BJ (cell line): ENCODE measurements around the gene SEC61A1. TPM values are rescaled to one million over a fixed set of nuclear protein-coding genes. Genes with fewer than 3 reads are reported as not detected.

Source experiments
- CTCF ChIA-PET: fragments of 350-600 bp; formaldehyde crosslinking; extraction: SDS; loops from one replicate; lab custom pipeline; 2021; ENCODE audit warnings: antibody characterized with exemption, inconsistent platforms; lab: Yijun Ruan, JAX
- POLR2A ChIA-PET: fragments of 300-600 bp; sonication (Branson Sonifier 250); formaldehyde crosslinking; extraction: SDS; loops from one replicate; lab custom pipeline; 2021; ENCODE audit warnings: antibody characterized with exemption; lab: Charles Lee
- DNase-seq: peaks from one replicate; pipeline ENCODE4 v3.0.0-alpha.2; 2011; ENCODE audit warnings: low read depth
- H3K27me3 ChIP-seq: 2 replicates; pipeline ENCODE4 v1.6.0; 2011; ENCODE audit warnings: low read length; ENCODE audit not compliant: control insufficient read depth, insufficient read depth
- H3K36me3 ChIP-seq: 2 replicates; pipeline ENCODE4 v1.5.1; 2011; ENCODE audit warnings: low read length; ENCODE audit not compliant: control insufficient read depth, insufficient read depth
- H3K4me3 ChIP-seq: 2 replicates; pipeline ENCODE4 v1.5.1; 2011; ENCODE audit warnings: low read depth, mild to moderate bottlenecking, control low read depth, low read length
- polyA plus RNA-seq: library from polyadenylated mRNA; depleted of rRNA; stranded (reverse); fragments of >200 nt; gene quantifications from 2 replicates; pipeline ENCODE4 v1.2.3, GENCODE V29; 2011; rRNA removed
- small RNA-seq: library from RNA; depleted of rRNA; stranded (forward); fragments of <200 nt; gene quantifications from one replicate; pipeline ENCODE3, GENCODE V24; 2012; ENCODE audit warnings: low replicate concordance, low read depth; ENCODE audit not compliant: insufficient read length
- TF ChIP-seq, protein P1 (sequence below): IDR thresholded peaks from 2 replicates; pipeline ENCODE4 v1.5.1; 2011; ENCODE audit warnings: low read depth, mild to moderate bottlenecking, control low read depth, inconsistent platforms, low read length, moderate library complexity; ENCODE audit not compliant: insufficient read depth

SEC61A1 gene
- polyA plus RNA-seq, 1 experiment, result 458 TPM

DNA sequence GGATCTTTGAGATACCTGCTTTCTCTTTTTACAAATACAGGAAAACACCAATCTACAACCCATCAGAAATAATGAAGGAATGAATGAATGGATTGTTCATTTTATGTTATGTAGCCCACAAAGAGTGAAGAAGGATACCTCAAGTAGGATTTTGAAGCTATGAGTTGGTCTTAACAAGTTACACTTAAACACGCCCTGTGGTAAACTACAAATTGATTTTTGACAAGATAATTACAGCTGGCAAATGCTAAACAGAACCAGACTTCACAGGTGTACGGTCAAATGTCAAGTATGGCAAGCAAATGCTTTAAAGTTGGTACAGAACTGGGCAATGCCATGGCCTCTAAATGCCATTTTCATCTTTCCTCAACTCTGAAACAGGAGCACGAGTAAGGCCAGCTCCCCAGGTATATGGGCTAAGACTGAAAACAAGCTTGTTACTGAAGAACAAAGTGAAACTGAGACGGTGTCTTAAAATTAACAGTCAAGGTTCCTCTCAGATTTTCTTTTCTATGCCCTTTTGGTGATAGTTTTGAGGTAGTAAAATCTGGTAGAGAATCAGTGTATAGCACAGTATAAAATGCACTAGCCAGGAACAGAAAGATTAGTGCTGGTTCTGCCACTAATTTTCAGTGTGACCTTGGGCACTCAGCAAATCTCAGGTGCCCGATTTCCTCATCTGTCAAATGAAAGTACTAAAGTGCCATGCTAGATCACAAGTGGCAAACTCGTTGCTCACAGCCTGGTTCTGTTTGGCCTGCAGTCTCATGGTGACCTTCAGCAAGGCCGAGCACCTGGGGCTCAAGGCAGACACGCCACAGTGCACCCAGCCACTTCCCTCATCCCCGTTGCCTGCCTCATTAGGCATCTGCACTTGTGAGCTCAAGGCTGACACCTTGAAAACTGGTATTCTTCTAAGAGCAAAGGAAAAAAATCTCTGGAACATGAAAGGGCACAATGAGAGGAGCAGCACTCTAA, 61.9 kb downstream of the SEC61A1 start:
- Histone ChIP-seq H3K27me3 (no peaks in the 10 kb centered on the region), H3K36me3 (no peaks in the 10 kb centered on the region), H3K4me3 (no peak overlapping the region)
- POLR2A ChIA-PET, result no interaction called here
- CTCF ChIA-PET, result interaction anchor here (1.3 kb wide), 1 partner anchor 19 kb away, joined by 5 read pairs; no protein-coding TSS in a partner anchor
- DNase-seq, result no peak
- TF ChIP-seq, protein P1, sequence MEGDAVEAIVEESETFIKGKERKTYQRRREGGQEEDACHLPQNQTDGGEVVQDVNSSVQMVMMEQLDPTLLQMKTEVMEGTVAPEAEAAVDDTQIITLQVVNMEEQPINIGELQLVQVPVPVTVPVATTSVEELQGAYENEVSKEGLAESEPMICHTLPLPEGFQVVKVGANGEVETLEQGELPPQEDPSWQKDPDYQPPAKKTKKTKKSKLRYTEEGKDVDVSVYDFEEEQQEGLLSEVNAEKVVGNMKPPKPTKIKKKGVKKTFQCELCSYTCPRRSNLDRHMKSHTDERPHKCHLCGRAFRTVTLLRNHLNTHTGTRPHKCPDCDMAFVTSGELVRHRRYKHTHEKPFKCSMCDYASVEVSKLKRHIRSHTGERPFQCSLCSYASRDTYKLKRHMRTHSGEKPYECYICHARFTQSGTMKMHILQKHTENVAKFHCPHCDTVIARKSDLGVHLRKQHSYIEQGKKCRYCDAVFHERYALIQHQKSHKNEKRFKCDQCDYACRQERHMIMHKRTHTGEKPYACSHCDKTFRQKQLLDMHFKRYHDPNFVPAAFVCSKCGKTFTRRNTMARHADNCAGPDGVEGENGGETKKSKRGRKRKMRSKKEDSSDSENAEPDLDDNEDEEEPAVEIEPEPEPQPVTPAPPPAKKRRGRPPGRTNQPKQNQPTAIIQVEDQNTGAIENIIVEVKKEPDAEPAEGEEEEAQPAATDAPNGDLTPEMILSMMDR, result no peak

Small RNA genes lying within 50 kb of the gene (small RNA-seq; reads per million reads assigned to genes)
- gene RNU2-37P, result 2.5 reads per million, percentile 26 among the genes with 10 or more reads in this experiment

Other genes with a start within 250 kb of the SEC61A1 start
- gene MGLL, start 229.9 kb upstream of the SEC61A1 start, polyA plus RNA-seq, result 67.1 and 108 TPM in 2 replicates
- not detected in 2 replicates for gene KBTBD12, start 137.2 kb upstream of the SEC61A1 start, polyA plus RNA-seq
- gene RUVBL1, start 71.4 kb downstream of the SEC61A1 start, polyA plus RNA-seq, result 63.7 and 67.6 TPM in 2 replicates
- gene EEFSEC, start 101.0 kb downstream of the SEC61A1 start, polyA plus RNA-seq, result 10.9 and 16.3 TPM in 2 replicates